ENCODE measurements around the gene RITA1.

DNA sequence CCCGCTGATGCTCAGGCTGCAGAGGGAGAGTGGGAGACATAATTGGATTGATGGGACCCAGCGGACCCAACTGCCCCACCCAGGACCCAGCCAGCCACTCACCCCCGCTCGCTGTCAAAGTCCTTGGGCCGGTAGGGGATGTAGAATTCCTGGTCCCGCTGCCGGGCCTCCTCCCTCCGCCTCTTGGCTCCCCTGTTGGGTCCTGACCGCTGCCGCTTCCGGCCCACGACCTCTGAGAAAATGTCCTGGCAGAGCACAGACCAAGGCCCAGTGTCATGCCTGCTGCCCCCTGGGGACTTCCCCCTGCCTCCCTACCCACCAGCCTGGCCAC is 22.5 kb upstream of the RITA1 start:
- TF ChIP-seq, protein P1, sequence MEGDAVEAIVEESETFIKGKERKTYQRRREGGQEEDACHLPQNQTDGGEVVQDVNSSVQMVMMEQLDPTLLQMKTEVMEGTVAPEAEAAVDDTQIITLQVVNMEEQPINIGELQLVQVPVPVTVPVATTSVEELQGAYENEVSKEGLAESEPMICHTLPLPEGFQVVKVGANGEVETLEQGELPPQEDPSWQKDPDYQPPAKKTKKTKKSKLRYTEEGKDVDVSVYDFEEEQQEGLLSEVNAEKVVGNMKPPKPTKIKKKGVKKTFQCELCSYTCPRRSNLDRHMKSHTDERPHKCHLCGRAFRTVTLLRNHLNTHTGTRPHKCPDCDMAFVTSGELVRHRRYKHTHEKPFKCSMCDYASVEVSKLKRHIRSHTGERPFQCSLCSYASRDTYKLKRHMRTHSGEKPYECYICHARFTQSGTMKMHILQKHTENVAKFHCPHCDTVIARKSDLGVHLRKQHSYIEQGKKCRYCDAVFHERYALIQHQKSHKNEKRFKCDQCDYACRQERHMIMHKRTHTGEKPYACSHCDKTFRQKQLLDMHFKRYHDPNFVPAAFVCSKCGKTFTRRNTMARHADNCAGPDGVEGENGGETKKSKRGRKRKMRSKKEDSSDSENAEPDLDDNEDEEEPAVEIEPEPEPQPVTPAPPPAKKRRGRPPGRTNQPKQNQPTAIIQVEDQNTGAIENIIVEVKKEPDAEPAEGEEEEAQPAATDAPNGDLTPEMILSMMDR (IDR thresholded peaks at IDR 0.05; ENCODE audit: low read length), result no peak
- TF ChIP-seq EZH2 (IDR thresholded peaks at IDR 0.05; ENCODE audit: borderline replicate concordance, low read length), result no peak

Measured in OCI-LY1 (cell line).